ENCODE measurements around the gene EYS.
"Not testable (repeated sequence)": the region's sequence is repeated elsewhere in the genome, so short reads cannot be mapped to it uniquely, and the experiment has no call there.

Gene EYS

DNA sequence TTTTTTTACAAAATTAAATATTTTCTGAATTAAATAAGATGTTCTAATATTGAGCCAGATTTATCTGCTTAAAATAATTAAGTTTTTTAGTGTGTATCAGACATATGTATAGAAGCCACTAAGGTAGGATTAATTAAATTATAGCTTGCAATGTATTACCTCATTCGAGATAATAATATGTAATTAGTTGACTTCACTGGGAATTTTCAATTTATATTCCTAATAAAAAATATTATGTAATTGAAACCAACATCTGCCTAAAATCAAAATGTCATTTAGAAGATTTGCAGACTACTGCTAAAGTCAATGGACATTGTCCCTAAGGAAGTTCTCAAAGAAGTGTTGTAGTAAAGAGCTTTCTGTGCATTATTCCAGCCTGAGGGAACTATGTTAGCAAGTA lies 254.7 kb downstream of the EYS start:
- DNase-seq (ENCODE audit: low read depth in 2 of 2), result no peak

DNA sequence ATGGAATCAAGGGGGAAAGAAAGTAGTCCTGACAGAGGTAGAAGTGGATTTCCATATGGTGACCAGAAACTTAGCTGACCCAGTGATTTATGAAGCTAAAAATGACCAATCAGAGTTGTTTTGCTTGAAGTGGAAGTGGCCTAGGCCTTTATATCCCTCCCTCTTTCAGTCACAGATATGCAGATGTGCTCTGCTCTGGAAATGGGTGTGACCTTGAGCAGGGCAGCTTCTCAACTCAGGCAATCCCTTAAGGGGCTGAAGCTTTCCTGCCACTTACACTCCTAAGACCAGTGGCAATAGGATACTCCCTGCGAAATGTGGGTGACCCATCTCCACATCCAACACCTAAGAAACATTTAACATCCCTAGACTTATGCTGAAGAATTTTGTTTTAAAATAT lies 256.6 kb downstream of the EYS start:
- no peak for DNase-seq (ENCODE audit: low read depth in 2 of 2)

DNA sequence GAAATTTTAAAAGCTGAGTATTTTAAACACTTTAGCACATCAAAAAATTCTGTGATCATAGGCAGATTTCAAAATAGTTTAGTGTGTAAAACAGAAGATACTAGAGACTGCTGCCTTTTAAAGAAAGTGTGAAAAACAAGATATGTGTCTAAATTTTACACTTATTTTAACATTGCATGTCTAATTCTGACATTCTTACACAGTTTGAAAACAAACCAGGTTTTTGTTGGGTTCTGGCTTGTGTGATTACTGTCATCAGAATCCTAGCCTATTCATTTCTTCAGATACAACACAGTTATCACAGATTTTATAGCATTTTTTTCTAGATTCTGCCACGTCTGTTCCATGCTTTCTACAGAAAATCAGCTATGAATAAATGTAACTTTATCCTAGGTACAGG lies 257.1 kb downstream of the EYS start:
- DNase-seq (ENCODE audit: low read depth in 2 of 2), result no peak

DNA sequence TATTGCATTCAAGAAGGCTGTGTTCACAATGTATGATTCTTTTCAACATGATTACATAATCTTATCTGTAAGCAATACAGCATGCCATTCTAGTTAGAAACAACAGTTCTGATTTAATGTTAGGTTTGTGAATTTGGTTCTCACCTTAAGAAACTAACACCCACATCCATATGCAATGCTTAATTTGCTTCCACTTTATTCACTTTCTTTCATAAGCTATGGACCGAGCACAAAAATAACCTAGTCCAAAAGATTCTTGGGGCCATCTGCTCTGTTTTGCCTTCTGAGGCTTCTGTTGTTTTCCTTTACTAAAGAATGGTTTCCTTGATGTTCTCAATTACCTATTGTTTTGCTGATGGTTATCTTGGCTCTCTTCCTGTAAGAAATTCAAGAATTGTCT lies 258.2 kb downstream of the EYS start:
- DNase-seq (ENCODE audit: low read depth in 2 of 2), result no peak

DNA sequence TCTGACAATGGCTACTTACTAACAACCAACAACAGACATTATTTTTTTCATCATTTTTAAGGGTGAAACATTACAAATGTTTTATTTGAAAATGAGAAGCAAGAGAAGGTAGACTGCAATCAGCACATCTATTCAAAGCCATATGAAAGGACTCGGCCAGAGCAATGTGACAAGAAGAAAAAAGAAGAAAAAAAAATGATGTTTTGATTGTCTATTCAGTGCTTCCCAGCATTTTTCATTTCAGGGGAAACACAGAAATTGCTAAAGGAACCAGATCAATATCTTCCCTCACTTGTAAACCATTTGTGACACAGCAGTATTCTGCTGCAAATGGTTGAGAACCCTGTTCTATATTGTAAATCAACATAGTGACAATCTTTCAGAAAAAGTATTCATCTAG lies 270.7 kb downstream of the EYS start:
- DNase-seq (ENCODE audit: low read depth in 2 of 2), result no peak

DNA sequence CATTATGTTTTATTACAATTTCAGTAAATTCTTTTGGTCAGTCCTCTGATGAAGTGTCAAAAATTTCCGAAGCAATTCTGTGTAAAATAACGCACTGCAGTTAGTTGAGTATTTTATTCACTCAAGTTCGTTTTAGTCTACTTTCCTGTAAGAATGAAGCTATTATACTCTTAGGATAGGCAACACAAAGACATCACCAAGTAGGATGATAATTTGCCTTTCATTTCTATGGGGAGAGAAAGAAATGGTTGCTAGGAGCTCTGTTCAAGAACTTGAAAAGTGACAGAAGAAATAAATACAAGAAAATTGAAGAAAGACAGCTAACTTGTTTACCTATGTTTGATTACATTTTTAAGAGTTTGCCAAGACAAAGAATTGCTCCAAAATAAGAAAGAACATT lies 290.4 kb downstream of the EYS start:
- DNase-seq (ENCODE audit: low read depth in 2 of 2), result no peak

DNA sequence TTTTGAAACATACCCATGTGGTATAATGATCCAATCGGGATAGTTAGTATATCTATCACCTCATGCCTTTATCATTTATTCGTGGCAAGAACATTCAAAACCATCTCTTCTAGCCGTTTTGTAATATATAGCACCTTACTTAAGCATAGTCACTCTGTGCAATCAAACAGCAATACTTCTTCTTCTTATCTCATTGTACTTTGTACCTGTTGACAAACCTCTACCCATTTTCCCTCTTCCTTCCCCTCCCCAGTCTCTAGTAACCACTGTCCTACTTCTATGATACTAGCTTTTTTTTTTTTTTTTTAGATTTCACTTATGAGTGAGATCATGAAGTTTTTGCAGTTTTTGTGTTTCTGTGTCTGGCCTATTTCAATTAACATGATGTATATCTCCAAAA lies 296.7 kb downstream of the EYS start:
- DNase-seq (ENCODE audit: low read depth in 2 of 2), result no peak

DNA sequence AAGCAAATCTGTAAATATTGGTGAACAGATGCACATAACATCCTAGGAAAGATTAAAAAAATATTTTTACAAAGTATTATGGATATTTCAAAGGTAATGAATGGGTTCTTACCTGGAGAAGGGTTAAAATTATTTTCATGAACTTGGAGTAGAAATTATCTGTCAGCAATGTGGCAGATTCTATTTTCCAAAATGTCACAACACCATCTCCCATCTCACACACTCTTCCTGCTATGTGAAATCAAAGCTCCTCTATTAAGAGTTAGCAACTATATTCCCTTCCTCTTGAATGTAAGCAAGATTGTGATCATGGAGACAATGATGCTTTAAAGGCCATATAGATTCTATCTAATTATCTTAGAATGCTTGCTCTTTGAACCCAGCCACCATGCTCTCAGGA lies 304.5 kb downstream of the EYS start:
- DNase-seq (ENCODE audit: low read depth in 2 of 2), result no peak

DNA sequence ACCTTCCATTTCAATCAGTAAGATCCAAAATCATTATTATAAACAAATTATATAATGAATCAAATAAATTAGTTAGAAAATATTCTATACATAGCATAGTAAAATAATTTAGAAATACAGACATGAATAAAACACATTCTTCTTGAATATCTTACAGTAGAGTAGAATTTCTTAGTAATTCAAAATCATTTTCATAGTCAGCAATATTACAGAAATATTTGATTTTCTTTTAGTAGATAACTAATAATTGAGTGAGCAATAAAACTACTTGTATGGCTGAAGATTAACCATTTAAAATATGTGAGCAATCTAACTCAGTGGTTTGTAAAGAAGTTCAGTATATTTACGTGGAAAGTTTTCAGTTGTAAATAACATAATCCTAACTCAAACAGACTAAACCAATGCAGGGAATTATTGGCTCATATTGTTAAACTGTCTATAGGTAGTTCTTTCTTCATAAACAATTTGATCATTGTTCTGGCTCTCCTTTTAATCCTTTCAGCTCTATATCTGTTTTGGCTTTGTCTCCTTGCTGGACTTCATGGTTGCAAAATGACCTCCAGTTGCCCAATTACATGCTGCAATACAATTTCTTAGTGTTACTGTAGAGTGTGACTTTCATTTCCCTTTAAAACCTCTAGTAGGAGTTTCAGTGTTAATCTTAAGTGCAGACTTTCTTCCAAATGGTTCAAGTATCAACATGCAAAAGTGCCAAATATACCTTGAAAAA lies 307.5 kb downstream of the EYS start:
- DNase-seq (ENCODE audit: low read depth in 2 of 2), result no peak

DNA sequence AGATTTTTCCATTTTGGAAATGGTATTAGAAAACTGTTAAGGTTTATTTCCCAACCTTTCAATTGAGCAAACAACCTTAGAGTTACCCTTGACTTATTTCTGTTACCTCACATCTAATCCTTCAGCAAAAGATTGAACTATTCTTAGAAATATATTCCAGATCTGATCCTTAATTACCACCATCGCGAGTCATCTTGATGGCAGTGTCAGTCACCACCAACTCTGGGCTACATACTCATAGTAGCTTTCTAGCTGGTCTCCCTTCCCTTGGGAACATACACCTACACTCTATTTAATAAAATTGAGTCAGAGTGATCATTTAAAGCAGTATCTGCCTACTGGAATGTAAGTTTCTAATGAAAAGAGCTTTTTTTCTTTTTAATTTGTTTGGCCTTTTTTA lies 308.2 kb downstream of the EYS start:
- no peak for DNase-seq (ENCODE audit: low read depth in 2 of 2)

DNA sequence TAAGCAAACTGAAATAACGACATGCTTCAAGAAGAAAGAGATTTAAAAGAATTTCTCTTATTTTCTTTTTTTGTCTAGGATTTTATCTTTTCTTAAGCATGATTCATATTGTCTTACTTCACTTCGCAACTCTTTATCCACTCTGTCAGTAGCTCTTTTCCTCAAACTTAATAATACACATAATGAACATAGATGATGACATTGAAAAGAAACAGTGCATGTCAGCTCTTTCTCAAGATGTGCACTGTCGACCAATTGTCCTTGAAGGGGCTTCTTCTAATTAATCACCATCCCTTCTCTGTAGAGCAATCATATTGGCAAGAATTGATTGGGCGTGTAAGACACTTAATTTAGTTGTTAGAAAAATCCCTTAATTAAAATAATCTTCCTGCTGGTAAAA lies 356.5 kb downstream of the EYS start:
- no peak for DNase-seq (ENCODE audit: low read depth in 2 of 2)

DNA sequence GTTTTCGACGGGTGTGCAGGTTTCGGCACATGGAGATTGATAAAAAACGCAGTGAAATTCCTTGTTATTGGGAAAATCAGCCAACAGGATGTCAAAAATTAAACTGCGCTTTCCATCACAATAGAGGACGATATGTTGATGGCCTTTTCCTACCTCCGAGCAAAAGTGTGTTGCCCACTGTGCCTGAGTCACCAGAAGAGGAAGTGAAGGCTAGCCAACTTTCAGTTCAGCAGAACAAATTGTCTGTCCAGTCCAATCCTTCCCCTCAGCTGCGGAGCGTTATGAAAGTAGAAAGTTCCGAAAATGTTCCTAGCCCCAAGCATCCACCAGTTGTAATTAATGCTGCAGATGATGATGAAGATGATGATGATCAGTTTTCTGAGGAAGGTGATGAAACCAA lies 404.4 kb downstream of the EYS start:
- not testable (repeated sequence) for DNase-seq (ENCODE audit: low read depth in 2 of 2)

DNA sequence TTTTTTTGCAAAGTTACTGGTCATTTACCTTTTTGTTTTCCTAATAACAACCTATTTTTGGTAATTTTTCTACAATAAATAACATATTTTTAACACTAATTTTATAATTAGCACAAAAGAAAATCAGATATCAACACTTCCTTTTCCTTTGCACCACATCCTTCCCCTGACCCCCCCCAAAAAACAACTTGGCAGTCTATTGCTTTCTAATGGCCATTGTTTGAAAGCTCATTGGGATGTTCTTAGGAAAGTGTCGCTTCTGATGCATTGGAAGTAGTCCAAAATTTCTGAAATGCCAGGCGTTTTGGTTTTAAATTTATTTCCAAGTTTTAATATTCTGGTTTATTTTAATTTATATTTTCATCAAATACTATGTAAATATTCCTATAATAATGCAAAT lies 407.8 kb downstream of the EYS start:
- no peak for DNase-seq (ENCODE audit: low read depth in 2 of 2)

DNA sequence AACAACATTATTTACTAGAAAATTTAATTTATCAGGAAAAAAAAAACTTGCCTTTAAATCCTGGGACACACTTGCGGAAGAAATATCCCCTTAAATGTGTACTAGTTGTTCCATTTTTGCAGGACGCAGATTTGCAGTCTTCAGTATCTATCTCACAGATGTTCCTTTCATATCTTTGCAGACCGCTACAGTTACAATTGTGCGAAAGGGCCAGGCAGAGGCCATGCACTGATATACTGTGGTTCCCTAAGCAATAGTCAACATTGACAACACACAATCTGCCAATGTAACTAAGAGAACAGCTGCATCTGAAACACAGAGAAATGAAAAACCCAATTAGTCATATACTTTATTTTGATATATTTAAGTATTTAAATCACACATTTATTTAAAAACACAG lies 411.2 kb downstream of the EYS start:
- DNase-seq (ENCODE audit: low read depth in 2 of 2), result no peak

DNA sequence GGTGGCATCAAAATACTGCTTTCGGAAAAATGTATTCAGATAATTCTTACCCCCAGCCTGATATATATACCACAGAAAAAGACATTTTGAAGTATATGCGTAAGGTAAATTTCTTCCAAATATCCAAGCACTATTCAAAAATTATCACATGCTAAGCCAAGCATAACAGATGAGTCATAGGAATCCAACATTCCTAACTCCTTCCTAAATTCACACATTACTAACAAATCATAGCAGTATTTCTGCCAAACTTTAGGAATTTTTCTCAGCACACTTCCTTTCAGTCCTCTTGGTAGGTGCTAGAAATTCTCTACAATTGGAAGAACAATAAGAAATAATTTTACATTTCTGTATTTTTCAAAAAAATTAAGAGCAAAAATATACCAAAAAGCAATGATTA lies 417.5 kb downstream of the EYS start:
- DNase-seq (ENCODE audit: low read depth in 2 of 2), result no peak

DNA sequence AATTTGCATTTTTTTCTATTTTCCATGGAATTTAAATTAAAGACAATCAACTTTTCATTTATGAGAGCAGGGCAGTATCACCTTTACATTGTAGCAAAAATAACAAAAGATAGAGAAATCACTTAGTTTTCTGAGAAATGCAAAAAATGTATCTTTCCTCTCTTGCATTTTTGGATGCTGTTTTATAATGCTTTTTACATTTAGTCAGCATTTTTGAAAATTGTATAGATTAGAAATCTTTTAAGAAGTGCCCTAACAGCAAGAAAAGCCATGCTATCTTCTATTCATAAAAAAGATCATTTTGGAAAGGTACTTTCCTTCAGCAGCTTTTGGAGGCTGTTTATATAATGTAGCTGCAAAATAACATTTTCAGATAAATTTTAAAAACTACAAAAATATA lies 421.8 kb downstream of the EYS start:
- DNase-seq (ENCODE audit: low read depth in 2 of 2), result no peak

DNA sequence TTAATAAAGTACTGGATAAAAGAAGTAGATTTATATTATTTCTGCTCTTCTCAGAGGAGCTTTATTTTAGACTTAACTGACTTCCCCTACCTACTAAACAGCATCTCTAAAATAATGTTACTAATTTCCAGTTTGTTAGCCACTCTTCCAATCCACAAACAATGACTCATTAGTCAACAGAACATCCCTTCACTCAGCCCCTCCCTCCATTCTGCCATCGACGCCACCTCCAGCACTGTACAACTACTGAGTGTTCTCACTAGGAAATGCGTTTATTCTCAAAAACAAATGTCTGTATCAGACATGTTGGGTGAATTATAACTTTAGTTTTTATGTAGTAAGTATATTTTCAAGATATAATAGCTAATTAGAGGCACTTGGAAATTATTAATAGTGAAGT lies 427.0 kb downstream of the EYS start:
- no peak for DNase-seq (ENCODE audit: low read depth in 2 of 2)

DNA sequence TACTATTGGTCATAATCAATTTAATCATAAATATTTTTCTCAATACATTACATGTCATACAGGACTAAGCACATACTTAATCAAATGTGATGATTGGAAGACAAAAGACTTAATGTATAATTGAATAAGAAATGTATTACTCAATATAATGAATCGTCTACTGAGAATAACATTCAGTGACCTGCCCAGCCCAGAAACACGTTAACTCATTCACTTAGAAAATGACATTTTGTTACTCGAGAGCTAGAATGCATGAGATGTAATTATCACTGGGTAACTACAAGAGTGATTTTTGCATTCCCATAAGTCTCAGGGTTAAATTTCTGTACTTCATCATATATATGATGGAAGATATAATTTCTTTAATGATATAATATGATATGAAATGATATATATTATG lies 444.8 kb downstream of the EYS start:
- DNase-seq (ENCODE audit: low read depth in 2 of 2), result no peak

DNA sequence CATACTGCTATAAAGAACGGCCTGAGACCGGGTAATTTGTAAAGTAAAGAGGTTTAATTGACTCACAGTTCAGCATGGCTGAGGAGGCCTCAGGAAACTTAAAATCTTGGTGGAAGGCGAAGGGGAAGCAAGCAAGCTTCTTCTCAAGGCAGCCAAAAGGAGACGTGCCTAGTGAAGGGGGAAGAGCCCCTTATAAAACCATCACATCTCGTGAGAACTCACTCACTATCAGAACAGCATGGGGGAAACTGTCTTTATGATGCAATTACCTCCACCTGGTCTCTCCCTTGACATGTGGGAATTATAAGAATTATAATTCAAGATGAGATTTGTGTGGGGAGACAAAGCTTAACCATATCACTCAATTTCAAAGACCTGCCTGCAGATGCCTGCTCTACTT lies 447.0 kb downstream of the EYS start:
- DNase-seq (ENCODE audit: low read depth in 2 of 2), result no peak

DNA sequence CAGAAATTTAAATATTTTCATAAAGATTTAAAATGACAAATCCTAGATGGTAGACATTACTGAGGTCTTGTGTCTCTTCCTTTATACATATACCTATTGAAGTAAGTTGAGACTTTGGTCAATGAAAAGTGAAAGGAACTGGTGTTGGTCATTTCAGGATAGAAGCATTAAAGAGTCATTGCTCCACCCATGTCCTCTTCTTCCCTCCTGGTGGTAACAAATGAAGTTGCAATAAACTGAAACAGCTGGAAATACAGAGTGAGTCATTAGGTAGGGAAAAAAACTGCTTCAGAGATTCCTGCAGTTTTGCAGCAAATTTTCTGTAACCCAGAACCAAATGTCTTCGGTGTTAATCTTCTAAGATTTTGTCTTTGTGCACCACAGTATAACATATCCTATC lies 448.0 kb downstream of the EYS start:
- no peak for DNase-seq (ENCODE audit: low read depth in 2 of 2)

DNA sequence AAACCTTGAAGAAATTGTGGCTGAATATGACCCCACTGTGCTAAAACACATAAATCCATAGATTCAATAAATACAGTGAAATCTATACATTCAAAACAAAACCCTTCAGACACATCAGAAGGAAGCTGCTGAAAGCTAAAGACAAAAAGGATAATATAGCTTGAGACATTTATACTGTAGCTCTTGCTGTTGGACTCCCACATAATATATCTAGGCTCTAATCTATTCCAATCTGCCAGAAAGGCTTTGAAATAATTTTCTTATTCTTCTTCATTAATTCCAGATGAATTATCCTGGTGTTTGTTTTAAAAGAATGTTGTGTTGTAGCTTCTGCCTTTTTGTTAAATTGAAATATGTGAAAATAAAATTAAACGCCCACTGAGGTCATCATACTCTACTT lies 454.0 kb downstream of the EYS start:
- DNase-seq (ENCODE audit: low read depth in 2 of 2), result no peak

DNA sequence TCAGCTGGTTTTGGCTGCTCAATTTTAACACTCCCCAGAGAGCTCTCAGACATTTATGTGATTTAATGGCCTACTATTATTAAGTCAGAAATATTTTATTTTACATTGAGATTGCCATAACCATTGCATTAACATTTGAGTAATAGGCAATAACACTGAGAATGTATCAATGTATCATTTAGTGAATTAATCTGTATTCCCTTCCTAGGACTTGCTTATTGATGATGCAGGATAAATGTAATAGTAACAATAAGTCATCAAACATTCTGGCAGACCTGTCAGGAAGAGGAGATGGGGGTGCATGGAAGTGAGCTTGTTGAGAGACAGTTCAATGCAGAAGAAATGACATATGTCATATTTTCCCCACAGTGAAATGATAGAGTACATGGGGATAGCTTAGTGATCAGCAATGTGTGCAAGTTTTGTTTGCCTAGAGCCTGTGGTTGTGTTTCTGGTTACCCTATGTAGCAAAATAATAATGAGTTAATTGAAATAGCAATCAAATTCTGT lies 458.9 kb downstream of the EYS start:
- DNase-seq (ENCODE audit: low read depth in 2 of 2), result no peak

DNA sequence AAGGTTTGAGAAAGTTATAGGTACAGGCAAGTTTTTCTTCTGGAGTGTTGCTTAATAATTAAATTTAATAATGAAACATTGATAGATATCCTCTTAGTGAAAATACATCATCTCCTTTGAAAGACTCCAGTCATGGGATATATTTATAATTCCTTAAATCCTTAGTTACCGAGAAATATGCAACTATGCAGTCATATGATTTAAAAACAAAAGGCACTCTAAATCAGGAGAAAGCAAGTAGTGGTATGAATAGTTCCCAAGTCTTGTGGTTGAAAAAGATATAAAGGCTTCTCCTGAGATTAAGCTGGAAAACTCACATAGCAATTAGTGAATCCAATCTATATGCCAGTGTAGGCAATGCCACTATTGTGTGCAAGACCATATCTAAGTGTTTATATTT lies 475.4 kb downstream of the EYS start:
- DNase-seq (ENCODE audit: low read depth in 2 of 2), result no peak

DNA sequence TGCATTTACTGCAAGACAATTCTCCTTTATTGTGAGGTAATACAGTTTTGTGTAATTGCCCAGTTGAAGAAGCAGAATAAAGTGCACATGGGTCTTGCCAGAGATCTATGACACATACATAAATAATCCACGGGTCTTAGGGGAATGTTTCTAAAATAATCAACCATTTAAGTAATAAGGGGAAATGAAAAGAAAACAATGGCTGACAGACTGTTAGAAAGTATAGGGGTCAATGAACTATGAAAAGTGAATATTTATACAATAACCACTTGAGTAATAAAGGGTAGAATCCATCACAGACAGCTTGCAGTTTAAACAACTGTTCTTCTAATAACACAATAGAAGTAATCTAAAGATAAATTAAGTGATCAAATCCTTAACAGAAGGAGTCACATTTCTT lies 477.2 kb downstream of the EYS start:
- no peak for DNase-seq (ENCODE audit: low read depth in 2 of 2)
